GM12801 (cell line): Measurements from ENCODE around the gene CDH15.

Source experiments
- TF ChIP-seq, protein P1 (sequence below): IDR thresholded peaks from one replicate; pipeline ENCODE4 v1.5.1; 2011; ENCODE audit warnings: control low read depth; ENCODE audit not compliant: insufficient read length; ENCODE audit errors: extremely low read depth

The CDH15 gene

GRCh38 chr16:89192956-89193575, 21.5 kb downstream of the CDH15 start:
- TF ChIP-seq, protein P1, sequence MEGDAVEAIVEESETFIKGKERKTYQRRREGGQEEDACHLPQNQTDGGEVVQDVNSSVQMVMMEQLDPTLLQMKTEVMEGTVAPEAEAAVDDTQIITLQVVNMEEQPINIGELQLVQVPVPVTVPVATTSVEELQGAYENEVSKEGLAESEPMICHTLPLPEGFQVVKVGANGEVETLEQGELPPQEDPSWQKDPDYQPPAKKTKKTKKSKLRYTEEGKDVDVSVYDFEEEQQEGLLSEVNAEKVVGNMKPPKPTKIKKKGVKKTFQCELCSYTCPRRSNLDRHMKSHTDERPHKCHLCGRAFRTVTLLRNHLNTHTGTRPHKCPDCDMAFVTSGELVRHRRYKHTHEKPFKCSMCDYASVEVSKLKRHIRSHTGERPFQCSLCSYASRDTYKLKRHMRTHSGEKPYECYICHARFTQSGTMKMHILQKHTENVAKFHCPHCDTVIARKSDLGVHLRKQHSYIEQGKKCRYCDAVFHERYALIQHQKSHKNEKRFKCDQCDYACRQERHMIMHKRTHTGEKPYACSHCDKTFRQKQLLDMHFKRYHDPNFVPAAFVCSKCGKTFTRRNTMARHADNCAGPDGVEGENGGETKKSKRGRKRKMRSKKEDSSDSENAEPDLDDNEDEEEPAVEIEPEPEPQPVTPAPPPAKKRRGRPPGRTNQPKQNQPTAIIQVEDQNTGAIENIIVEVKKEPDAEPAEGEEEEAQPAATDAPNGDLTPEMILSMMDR = no peak

DNA sequence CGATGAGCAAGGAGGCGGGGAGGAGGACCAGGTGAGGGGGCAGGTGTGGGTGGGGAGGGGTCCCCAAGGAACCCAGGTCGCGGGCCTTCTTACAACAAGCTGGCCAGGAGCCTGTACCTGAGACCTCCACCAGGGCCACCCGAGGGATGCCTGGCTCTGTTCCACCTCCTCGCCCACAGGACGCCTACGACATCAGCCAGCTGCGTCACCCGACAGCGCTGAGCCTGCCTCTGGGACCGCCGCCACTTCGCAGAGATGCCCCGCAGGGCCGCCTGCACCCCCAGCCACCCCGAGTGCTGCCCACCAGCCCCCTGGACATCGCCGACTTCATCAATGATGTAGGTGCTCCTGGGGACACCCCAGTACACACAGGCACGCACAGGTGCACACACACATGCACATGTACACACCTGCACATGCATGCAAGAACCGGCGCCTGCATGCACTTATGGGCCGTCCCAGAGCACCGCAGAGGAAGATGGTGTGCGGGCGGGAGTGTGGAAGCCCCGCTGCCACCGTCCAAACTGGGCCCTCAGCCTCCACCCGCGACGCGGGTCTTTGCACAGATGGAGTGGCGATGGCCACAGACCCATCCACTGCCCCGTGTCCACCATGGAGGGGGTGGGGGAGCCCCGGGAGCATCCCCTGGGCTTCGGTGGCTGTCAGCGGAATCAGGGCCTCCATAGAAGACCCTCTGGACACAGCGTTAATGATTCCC, 22.2 kb downstream of the CDH15 start:
- TF ChIP-seq, protein P1 = no peak

GRCh38 chr16:89194340-89195311, 23.1 kb downstream of the CDH15 start:
- TF ChIP-seq, protein P1 = no peak

GRCh38 chr16:89195521-89196171, 24.1 kb downstream of the CDH15 start:
- TF ChIP-seq, protein P1 = no peak

- TF ChIP-seq, protein P1 = no peak
Observed at GRCh38 chr16:89197033-89197632, 25.6 kb downstream of the CDH15 start.

GRCh38 chr16:89197633-89198416, 26.3 kb downstream of the CDH15 start:
- TF ChIP-seq, protein P1 = no peak
